Measurements from ENCODE around the gene MGA. TPM values are rescaled to one million over a fixed set of nuclear protein-coding genes. Genes with fewer than 3 reads are reported as not detected.

Gene MGA
- total RNA-seq, 2 donors from 2014 or later, result 42.9 to 62.5 TPM

GRCh38 chr15:41775651-41776050 is 115.4 kb downstream of the MGA start:
- intact Hi-C loops (cut with DNase I), result loop anchor here (10.0 kb wide), 1 partner anchor 129 kb away; no protein-coding TSS in a partner anchor
- H3K4me3 ChIP-seq, result peak overlapping the region; percentile 58 to 73
- WGBS, result 23% methylated on average over 2 of the region's 2 CpGs
- H3K4me1 ChIP-seq (replicated peaks), result no peaks in the 10 kb centered on the region
- H3K27ac ChIP-seq, result no peak overlapping the region
- H3K36me3 ChIP-seq, result no peaks in the 10 kb centered on the region
- no peaks in the 10 kb centered on the region for H3K9me3 ChIP-seq
- TF ChIP-seq CTCF (IDR thresholded peaks at IDR 0.05) (no peak), POLR2AphosphoS5 (IDR thresholded peaks at IDR 0.05) (no peak), POLR2A (IDR thresholded peaks at IDR 0.05) (no peak)
- DNase-seq (ENCODE audit: low spot score), result no peak
- H3K27me3 ChIP-seq (replicated peaks; ENCODE audit: insufficient read depth), result no peaks in the 10 kb centered on the region

- 100% methylated on average over 1 of the region's 1 CpG for WGBS
- Histone ChIP-seq H3K4me3 (no peak overlapping the region), H3K9me3 (no peaks in the 10 kb centered on the region), H3K27me3 (replicated peaks; ENCODE audit: insufficient read depth) (no peaks in the 10 kb centered on the region), H3K27ac (no peak overlapping the region), H3K4me1 (replicated peaks) (no peaks in the 10 kb centered on the region), H3K36me3 (no peaks in the 10 kb centered on the region)
- intact Hi-C loops (cut with DNase I), result loop anchor here (10.0 kb wide), 1 partner anchor 127 kb away; no protein-coding TSS in a partner anchor
- TF ChIP-seq POLR2AphosphoS5 (IDR thresholded peaks at IDR 0.05) (no peak), CTCF (IDR thresholded peaks at IDR 0.05) (no peak), POLR2A (IDR thresholded peaks at IDR 0.05) (no peak)
- no peak for DNase-seq (ENCODE audit: low spot score)
Observed at GRCh38 chr15:41777421-41777973, 117.3 kb downstream of the MGA start.

- 25% methylated on average over 1 of the region's 1 CpG for WGBS
Observed at GRCh38 chr15:41778521-41778920, 118.3 kb downstream of the MGA start.

GRCh38 chr15:41779662-41780157 is 119.5 kb downstream of the MGA start:
- Histone ChIP-seq H3K4me3 (no peak overlapping the region), H3K4me1 (replicated peaks) (no peaks in the 10 kb centered on the region), H3K27me3 (replicated peaks; ENCODE audit: insufficient read depth) (no peaks in the 10 kb centered on the region), H3K27ac (no peak overlapping the region), H3K36me3 (no peaks in the 10 kb centered on the region), H3K9me3 (no peaks in the 10 kb centered on the region)
- no peak for TF ChIP-seq POLR2A (IDR thresholded peaks at IDR 0.05)
- TF ChIP-seq POLR2AphosphoS5 (IDR thresholded peaks at IDR 0.05), result no peak
- TF ChIP-seq CTCF (IDR thresholded peaks at IDR 0.05), result no peak
- intact Hi-C loops (cut with DNase I), result loop anchor here (10.0 kb wide), 1 partner anchor 125 kb away; no protein-coding TSS in a partner anchor
- no peak for DNase-seq (ENCODE audit: low spot score)
- WGBS, result 64% methylated on average over 4 of the region's 4 CpGs

More at GRCh38 chr15:41778521-41778920, 118.3 kb downstream of the MGA start:
- no peaks in the 10 kb centered on the region for H3K9me3 ChIP-seq
- TF ChIP-seq POLR2A (IDR thresholded peaks at IDR 0.05) (no peak), POLR2AphosphoS5 (IDR thresholded peaks at IDR 0.05) (no peak), CTCF (IDR thresholded peaks at IDR 0.05) (no peak)
- DNase-seq (ENCODE audit: low spot score), result no peak
- no peaks in the 10 kb centered on the region for H3K4me1 ChIP-seq (replicated peaks)
- no peaks in the 10 kb centered on the region for H3K27me3 ChIP-seq (replicated peaks; ENCODE audit: insufficient read depth)
- no peak overlapping the region for H3K4me3 ChIP-seq
- no peaks in the 10 kb centered on the region for H3K36me3 ChIP-seq
- no peak overlapping the region for H3K27ac ChIP-seq
- intact Hi-C loops (cut with DNase I), result loop anchor here (10.0 kb wide), 1 partner anchor 126 kb away; no protein-coding TSS in a partner anchor

- TF ChIP-seq POLR2A (IDR thresholded peaks at IDR 0.05) (no peak), CTCF (IDR thresholded peaks at IDR 0.05) (no peak), POLR2AphosphoS5 (IDR thresholded peaks at IDR 0.05) (no peak)
- no peaks in the 10 kb centered on the region for H3K4me1 ChIP-seq (replicated peaks)
- no peaks in the 10 kb centered on the region for H3K27me3 ChIP-seq (replicated peaks; ENCODE audit: insufficient read depth)
- WGBS, result 21% methylated on average over 2 of the region's 2 CpGs
- no peak overlapping the region for H3K4me3 ChIP-seq
- H3K27ac ChIP-seq, result no peak overlapping the region
- intact Hi-C loops (cut with DNase I), result no loop called here
- no peaks in the 10 kb centered on the region for H3K9me3 ChIP-seq
- no peak for DNase-seq (ENCODE audit: low spot score)
- no peaks in the 10 kb centered on the region for H3K36me3 ChIP-seq
Observed at GRCh38 chr15:41780266-41780665, 120.1 kb downstream of the MGA start.
